OCI-LY7 (cell line): Measurements from ENCODE around the gene CNTRL.

Experiments used
- EZH2phosphoT487 ChIP-seq: fragments of 200-600 bp; sonication (generic); IDR thresholded peaks from 2 replicates; pipeline ENCODE4 v1.6.1; 2018; ENCODE audit warnings: low read depth, borderline replicate concordance, mild to moderate bottlenecking, mixed run types, antibody characterized with exemption, low read length, moderate library complexity, mixed read lengths
- TF ChIP-seq, protein P1 (sequence below): fragments of 200-600 bp; sonication (generic); conservative IDR thresholded peaks from 2 replicates; pipeline ENCODE4 v1.5.1; 2014; ENCODE audit warnings: mild to moderate bottlenecking, antibody characterized with exemption, low read length, moderate library complexity, mixed read lengths

- TF ChIP-seq, protein P1, sequence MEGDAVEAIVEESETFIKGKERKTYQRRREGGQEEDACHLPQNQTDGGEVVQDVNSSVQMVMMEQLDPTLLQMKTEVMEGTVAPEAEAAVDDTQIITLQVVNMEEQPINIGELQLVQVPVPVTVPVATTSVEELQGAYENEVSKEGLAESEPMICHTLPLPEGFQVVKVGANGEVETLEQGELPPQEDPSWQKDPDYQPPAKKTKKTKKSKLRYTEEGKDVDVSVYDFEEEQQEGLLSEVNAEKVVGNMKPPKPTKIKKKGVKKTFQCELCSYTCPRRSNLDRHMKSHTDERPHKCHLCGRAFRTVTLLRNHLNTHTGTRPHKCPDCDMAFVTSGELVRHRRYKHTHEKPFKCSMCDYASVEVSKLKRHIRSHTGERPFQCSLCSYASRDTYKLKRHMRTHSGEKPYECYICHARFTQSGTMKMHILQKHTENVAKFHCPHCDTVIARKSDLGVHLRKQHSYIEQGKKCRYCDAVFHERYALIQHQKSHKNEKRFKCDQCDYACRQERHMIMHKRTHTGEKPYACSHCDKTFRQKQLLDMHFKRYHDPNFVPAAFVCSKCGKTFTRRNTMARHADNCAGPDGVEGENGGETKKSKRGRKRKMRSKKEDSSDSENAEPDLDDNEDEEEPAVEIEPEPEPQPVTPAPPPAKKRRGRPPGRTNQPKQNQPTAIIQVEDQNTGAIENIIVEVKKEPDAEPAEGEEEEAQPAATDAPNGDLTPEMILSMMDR = no peak
- no peak for TF ChIP-seq EZH2phosphoT487
Observed at GRCh38 chr9:121226175-121226574, 151.4 kb downstream of the CNTRL start.
